Mucosa of descending colon (tissue), 3 donors: ENCODE results near the gene SEPHS1. TPM values are rescaled to one million over a fixed set of nuclear protein-coding genes. Genes with fewer than 3 reads are reported as not detected.

Experiments
- ATAC-seq: fragments of 200-7000 bp; cut with Tn5 transposase; one replicate; pipeline ENCODE4 v1.9.1; 2020; ENCODE audit warnings: mild to moderate bottlenecking, moderate library complexity
- DNase-seq, 3 donors: peaks; one replicate each; pipeline ENCODE4 v3.0.0-alpha.2; 2020
- H3K36me3 ChIP-seq: fragments of 200-600 bp; one replicate; pipeline ENCODE4 v1.8.0; 2021; ENCODE audit warnings: low read depth, mild to moderate bottlenecking
- H3K4me1 ChIP-seq: fragments of 200-600 bp; one replicate; pipeline ENCODE4 v1.8.0; 2021; ENCODE audit warnings: low read depth, mild to moderate bottlenecking
- H3K4me3 ChIP-seq: fragments of 200-600 bp; one replicate; pipeline ENCODE4 v1.8.0; 2021; ENCODE audit warnings: mild to moderate bottlenecking
- H3K9me3 ChIP-seq: fragments of 200-600 bp; one replicate; pipeline ENCODE4 v1.8.0; 2021; ENCODE audit warnings: mild to moderate bottlenecking
- CTCF ChIP-seq: fragments of 200-600 bp; IDR thresholded peaks from one replicate; pipeline ENCODE4 v1.8.0; 2022; ENCODE audit warnings: antibody characterized with exemption, mild to moderate bottlenecking
- intact Hi-C, 2 donors: fragments of 100-400 bp; cut with DNase I in 1 of 2; cut with micrococcal nuclease in 1 of 2; formaldehyde crosslinking; loops; one replicate each; pipeline versions ENCODE4 v1.11.0 to v1.11.1; 2022; cut with DNase I, micrococcal nuclease
- total RNA-seq, 3 donors: library from RNA; stranded (reverse); fragmentation: NEBNext Ultra II Directional in 2 of 3; extraction: Animal tissue kit (Norgen Biotek cat#: 25700) in 2 of 3; gene quantifications; one replicate each; pipeline versions ENCODE4 v1.2.1 to v1.2.4, GENCODE V29; 2021 to 2023
- donor health status: DM: no; HTN: no; CAD: no; lungs with moderate emphysema.
- donor health status: DM: no; HTN: no; CAD: no.
- donor health status: DM: no; HTN: yes; CAD: no.

The SEPHS1 gene
- total RNA-seq, 3 donors from 2014 or later, result 32.3 to 40.3 (median 36.6) TPM

DNA sequence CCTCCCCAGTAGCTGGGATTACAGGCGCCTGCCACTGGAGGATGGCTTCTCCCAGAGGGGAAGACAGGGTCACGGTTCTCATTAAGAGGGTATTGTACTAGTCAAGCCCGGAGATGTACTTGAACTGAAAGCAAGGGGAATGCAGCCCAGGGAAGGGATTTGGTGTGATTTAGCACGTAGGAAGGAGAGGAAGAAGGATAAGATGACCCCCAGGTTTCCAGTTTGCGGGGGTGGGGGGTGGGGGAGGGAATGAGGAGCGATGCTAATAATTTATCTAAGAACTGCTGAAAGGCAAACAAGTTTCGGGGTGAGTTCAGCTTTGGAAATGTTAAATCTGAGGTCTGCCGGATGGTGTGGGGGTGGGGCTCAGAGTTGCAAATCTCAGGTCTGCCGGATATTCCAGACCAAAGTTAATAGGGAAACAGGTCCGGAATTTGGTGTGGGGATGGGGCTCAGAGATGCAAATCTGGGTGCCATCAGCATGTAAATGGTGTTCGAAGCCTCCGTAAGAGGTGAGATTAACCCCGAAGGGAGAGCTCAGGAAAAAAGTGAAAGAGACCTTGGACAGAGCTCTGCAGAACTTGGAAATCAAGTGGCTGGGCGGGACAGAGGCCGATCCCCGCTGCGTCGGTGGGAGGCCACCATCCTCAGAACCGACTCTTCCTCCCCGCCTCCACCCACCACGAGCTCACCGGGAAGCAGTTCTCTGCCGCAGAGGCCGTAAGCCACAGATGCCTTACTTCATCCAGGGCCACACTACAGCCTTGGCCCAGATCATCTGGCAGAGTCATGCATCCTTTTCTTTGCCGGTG lies 1.6 kb upstream of the SEPHS1 start:
- intact Hi-C loops, result no loop called here
- peak; percentile 59 for ATAC-seq

DNA sequence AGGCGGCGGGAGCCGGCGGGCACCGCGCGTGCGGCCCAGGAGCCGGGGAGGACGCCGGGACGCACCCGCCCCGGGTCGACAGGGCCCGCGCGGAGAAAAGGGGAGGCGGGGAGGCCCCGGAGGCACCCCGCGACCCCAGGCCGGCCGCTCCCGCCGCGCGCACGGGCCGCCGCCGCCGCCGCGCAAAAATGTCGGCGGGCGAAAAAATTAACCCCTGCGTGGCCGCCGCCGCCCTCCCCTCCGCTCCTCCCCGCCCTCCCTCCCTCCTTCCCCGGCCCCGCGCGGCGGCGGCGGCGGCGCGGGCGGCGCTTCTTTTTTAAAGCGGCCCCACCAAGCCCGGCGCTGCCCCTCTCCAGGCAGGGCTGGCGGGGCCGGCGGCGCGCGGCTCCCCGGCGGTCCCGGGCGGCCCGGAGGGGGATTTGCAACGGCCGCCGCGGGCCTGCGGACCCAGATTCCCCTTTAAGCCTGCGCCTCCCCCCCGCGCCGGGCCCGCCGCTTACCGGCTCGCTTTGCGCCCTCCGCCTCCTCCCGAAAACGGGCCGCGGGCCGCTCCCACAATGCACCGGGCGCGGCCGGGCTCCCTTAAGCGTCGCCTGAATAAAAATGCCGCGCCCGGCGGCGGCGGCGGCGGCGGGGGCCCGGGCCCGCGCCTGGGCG lies 465 bp downstream of the SEPHS1 start:
- ATAC-seq (peak; percentile 76), DNase-seq (peak; percentile 83 to 90 (median 89))
- intact Hi-C loops, result no loop called here
- Histone ChIP-seq H3K4me3 (peak overlapping the region; percentile 87), H3K9me3 (no peaks in the 10 kb centered on the region), H3K36me3 (no peaks in the 10 kb centered on the region), H3K4me1 (peaks cover 15% of the 10 kb centered on the region)
- no peak for TF ChIP-seq CTCF

More for the DNA sequence above, 1.6 kb upstream of the SEPHS1 start:
- DNase-seq, result peak; percentile 73 to 80 (median 79)
- TF ChIP-seq CTCF, result no peak
- Histone ChIP-seq H3K9me3 (no peaks in the 10 kb centered on the region), H3K4me3 (no peak overlapping the region), H3K4me1 (peaks cover 15% of the 10 kb centered on the region), H3K36me3 (no peaks in the 10 kb centered on the region)

GRCh38 chr10:13347043-13347499 lies 1.0 kb downstream of the SEPHS1 start:
- peaks cover 15% of the 10 kb centered on the region for H3K4me1 ChIP-seq
- no peak for TF ChIP-seq CTCF
- peak overlapping the region; percentile 87 for H3K4me3 ChIP-seq
- intact Hi-C loops, result no loop called here
- no peaks in the 10 kb centered on the region for H3K36me3 ChIP-seq
- peak; percentile 9 for ATAC-seq
- H3K9me3 ChIP-seq, result no peaks in the 10 kb centered on the region
- peak in 2 of 3 donors; percentile 34 to 62 for DNase-seq

GRCh38 chr10:13346283-13347042 lies 1.6 kb downstream of the SEPHS1 start:
- Histone ChIP-seq H3K36me3 (no peaks in the 10 kb centered on the region), H3K9me3 (no peaks in the 10 kb centered on the region), H3K4me1 (peaks cover 15% of the 10 kb centered on the region), H3K4me3 (peak overlapping the region; percentile 87)
- intact Hi-C loops, result no loop called here
- DNase-seq, result peak in 1 of 3 donors; percentile 37
- TF ChIP-seq CTCF, result no peak
- no peak for ATAC-seq

DNA sequence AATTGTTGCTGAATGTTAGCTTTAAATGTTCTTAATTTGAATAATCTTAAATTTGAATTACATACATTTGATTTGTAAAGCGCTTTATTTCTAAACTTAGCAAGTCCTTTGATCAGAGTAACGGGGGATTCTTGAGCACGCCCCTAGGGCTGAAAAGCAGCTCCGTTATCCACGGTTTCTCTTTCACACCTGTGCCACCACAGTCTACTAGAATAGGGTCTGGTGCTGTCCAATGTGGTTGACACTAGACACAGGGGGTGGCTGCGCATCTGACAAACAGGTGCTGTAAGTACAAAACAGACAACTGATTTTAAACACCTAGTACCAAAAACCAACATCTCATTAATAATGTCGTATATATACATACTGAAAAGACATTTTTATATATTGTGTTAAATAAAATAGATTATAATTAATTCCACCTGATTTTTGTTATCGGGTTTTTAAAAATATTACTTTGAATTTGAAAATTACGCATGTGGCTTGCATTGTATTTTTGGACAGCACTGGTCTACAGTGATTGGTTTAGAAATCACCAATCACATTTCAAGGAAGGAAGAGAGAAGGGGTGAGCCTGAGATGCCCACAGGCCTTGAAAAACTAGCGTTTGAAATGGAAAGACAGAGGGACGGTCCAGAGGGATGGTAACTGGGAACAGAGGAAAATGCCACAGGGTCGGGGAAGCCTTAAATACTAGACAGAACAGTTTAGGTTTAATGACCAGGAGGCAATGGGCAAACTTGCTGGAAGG lies 7.3 kb downstream of the SEPHS1 start:
- H3K9me3 ChIP-seq, result no peaks in the 10 kb centered on the region
- no peak overlapping the region for H3K4me3 ChIP-seq
- DNase-seq (peak in 1 of 3 donors; percentile 33), ATAC-seq (peak; percentile 28)
- peaks cover 9% of the 10 kb centered on the region for H3K4me1 ChIP-seq
- H3K36me3 ChIP-seq, result no peaks in the 10 kb centered on the region
- intact Hi-C loops, result no loop called here
- TF ChIP-seq CTCF, result no peak
